Measurements from ENCODE around the gene KLK8. TPM values are rescaled to one million over a fixed set of nuclear protein-coding genes. Genes with fewer than 3 reads are reported as not detected.
A peak's percentile ranks its signal among the peaks of the same experiment; 100 is the strongest.
"Not testable (repeated sequence)": the region's sequence is repeated elsewhere in the genome, so short reads cannot be mapped to it uniquely, and the experiment has no call there.

The KLK8 gene
- total RNA-seq, 1 donor from 2014 or later: not detected

DNA sequence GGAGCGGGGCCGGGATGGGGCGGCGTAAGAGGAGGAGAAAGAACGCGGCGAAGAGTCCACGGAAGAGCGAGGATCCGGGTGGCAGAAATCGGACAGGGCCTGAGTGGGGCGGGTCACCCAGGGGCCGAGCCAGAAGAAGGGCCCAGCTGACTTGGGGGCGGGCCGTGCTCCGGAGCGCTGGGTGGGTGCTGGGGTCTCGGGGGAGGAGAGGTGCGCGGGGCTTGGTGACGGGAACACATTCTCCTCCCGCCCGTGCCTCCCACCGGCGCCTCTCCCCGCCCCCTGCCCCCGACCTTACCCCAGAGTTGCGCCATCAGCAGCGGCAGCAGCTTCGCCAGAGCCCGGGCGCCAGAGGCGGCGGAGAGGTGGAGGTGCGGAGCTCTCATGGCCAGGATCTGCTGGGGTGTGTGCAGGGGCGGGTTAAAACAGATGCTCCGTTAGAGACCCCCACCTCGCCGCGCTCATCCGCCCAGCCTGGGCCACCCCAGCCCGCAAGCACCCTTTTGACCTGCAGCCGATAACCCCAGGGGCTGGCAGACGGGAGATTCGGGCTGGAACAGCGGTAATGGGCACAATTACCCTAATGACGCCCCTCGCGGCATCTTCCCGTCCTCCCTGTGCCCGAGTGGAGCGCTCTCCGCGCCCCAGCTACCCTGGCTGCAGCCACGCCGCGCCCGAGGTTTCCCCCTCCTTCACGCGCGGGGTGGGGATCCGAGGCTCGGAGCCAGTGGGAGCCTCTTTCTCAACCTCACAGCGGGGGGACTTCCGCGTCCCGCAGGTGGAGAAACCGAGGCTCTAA, 17.5 kb upstream of the KLK8 start:
- DNase-seq (ENCODE audit: low spot score): no peak

DNA sequence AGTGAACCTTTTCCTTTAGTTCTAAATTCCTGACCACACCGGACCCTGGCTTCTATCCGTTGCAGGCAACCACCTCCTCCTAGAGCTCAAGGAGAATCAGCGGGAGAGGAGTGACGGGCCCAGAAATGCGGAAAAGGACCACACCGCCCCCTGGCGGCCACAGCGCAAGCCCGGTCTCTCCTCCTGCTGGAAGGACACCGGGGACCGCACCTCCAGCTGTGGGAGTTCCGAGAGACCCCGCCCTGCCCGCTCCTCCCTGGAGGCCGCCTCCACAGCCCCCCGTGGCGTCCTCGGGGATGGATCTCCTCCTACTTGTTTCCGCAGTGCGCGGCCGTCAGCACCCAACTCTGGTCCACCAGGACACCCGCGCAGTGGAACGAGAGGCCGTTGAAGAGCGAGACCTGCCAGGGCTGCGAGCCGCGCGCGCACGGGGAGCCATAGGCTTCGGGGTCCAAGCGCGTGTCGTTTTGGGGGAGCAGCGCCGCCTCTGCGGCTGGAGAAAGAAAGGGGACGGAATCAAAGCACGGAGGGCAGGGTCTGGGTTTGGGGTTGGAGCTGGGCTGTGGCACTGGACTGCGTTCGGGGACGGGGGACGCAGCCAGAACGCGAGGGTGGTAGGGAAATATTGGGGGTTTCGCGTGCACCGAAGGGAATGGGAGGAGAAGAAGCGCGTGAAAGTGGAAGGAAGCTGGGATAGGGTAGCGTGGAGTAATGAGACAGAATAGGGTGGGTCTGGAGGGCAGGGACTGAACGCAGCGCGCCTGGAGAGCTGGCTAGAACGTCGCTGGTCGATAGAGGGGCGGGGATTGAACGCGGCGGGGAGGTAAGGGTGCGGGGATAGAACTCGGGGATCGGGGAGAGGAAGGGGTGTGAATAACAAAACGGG, 15.6 kb upstream of the KLK8 start:
- peak; percentile 69 for DNase-seq (ENCODE audit: low spot score)

DNA sequence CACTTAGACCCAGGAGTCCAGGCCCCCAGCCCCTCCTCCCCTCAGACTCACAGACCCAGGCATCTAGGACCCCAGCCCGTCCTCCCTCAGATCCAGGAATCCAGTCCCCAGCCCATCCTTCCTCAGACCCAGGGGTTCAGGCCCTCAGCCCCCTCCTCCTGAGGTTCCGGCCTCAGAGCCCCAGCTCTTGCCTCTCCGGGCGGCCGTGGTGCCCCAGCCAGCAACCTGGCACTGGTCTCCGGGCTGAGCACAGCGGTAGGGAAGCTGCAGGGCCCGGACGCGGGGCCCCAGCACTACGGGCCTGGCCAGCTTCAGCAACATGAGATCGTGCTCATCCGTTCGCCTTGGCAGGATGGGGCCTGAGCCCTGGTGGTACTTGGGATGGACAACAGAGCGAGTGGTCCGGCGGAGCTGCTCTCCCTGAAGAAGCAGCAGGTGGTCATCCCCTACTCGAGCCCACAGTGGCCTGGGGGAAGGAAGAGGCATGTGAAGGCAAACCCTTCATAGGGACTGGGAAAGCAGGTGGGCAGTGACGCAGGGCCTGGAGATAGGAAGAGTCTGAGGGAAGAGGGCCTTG, 14.4 kb upstream of the KLK8 start:
- DNase-seq (ENCODE audit: low spot score): no peak

DNA sequence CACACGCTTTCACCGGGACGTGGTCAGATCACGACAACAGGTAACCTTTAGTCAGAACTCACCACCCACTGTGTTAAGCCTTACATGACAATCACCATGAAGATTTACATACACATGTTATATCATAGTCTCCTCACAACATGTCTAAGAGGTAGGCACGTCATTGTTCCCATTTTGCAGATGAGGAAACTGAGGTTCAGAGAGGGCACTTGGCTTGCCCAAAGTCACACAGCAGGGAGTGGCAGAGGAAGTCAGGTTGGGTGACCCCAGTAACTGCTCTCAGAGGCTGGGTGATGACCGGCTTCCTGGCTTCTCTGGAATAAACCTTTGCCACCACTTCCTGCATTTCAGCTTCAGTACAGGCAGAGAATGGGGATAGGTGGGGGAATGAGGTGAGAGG, 12.8 kb upstream of the KLK8 start:
- DNase-seq (ENCODE audit: low spot score): no peak

DNA sequence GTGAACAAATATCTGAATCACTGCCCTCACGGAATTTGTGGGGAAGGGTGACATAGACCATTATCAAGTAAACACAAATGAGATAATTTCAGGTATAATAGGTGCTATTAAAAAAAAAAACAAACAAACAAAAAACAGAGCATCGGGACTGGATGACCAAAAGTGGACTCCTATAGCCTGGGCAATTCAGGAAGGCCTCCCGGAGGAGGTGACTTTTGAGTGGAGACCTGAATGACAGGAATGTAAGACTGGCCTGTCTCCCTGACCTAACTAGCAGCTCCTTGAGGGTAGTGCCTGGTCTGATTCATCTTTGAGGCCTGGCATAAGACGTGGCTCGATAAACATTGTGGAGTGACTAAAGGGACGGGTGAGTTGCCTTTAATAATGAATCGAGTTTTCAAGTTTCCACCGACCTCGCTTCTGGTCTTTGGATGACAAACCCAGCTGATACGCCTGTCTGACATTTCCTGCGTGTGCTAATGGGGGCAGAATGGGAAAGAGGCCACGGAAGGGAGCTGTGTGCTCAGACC, 11.3 kb upstream of the KLK8 start:
- DNase-seq (ENCODE audit: low spot score): no peak

DNA sequence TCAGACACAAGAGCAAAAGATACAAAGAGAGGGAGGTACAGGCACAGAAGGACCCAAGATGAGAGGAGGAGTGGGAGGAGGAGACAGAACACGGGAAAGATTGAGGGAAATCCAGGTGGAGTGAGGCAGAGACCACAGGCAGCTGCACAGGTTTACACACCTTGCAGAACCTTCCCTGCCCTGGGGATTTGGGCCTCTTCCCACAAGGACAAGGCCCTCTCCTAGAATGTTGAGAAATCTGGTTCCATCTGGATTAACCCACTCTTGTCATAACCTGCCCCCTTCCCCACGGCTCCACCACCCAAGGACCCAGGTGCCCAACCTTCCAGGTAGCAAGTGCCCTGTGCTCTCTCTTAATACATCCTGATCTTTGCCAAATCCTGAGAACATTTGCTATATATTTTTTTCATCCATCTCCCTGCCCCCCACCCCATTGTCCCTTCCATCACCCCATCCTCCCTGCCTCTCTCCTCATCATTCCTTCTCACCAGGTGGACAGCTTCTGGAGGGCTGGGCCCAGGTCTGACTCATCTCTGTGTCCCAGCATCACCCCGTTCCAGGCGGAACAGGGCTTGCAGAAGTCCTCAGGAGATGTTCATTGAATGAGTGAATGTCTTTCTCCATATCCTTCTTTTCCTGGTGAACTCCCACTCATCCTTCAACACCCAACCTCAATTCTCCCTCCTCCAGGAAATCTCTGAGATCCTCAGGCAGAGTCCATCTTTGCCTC, 8.8 kb upstream of the KLK8 start:
- DNase-seq (ENCODE audit: low spot score): no peak

DNA sequence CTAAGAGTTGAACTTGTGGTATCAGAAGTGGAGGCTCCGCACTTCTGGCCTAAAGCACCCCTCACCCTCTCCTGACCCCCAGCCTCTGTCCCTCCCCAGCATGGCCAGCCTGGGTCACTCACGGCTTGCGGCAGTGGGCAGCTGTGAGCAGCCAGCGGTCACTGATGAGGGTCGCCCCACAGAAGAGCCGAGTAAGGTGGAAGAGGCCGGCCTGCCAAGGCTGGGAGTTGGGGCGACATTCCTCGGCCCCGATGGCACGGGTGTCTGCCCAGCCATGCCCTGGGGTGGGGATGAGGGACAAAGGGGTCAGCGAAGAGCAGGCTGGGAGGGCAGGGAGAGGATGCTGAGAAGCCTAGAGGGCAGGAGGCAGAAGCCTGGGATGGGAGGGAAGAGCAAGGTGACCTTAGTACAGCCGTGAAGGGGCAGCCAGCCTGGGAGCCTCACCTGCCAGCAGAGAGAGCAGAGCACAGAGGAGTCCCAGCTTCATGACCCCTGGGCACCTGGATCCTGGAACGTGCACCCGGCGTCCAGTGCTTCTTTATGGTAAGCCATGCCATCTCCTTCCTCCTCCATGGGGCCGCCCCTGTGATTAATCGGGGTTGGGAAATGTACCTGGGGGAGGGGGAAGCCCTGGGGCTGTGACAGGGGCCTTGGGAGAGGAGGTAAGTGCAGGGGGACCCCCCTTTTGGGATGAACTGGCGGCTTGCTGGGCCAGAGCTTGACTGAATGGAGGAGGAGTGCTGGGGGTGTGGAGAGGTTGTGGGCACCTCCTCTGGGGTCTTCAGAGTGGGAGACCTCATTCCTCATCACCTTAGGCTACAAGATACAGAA, 7.9 kb upstream of the KLK8 start:
- DNase-seq (ENCODE audit: low spot score): no peak

DNA sequence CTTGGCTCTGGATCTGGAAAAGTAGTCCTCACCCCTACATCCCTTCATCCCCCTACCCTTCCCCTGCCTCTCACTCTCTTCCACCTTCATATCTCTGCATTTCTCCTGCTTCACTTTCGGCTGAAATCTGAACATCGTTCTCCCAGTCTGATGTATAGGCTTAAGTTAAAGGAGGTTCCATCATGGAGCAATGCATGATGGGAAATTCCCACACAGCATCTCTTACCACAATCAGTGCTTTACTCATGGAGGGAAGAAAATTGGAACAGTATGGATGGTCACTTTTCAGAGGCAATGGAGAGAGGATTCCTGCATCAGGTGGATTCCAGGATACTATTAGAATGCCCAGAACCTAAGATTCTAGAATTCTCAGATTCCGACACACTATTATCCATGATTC, 6.1 kb upstream of the KLK8 start:
- DNase-seq (ENCODE audit: low spot score): no peak

DNA sequence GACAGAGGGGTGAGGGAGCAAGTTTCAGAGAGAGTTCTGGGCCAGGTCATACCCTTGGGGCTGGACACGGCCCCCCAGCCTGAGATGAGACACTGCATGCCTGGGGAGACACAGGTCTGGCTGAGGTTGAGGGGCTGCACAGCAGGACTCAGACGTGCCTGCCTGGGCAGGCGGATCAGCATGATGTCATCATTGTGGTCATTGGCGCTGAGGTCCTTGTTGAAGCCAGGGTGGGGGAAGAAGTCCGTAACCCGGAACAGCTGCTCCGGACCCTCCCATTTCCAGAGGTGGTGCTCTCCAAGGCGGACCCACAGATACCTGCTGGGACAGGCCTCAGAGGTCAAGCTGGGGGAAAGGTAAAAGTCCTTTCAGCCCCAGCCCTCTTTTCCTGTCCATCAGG, 5.0 kb upstream of the KLK8 start:
- no peak for DNase-seq (ENCODE audit: low spot score)

DNA sequence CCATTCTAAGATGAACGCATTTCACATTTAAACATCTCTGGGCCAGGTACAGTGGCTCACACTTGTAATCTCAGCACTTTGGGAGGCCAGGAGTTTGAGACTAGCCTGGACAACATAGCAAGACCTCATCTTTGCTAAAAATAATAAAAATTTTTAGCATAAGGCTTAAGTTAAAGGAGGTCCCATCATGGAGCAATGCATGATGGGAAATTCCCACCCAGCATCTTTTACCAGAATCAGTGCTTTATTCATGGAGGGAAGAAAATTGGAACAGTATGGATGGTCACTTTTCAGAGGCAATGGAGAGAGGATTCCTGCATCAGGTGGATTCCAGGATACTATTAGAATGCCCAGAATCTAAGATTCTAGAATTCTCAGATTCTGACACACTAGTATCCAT, 3.8 kb upstream of the KLK8 start:
- DNase-seq (ENCODE audit: low spot score): no peak

DNA sequence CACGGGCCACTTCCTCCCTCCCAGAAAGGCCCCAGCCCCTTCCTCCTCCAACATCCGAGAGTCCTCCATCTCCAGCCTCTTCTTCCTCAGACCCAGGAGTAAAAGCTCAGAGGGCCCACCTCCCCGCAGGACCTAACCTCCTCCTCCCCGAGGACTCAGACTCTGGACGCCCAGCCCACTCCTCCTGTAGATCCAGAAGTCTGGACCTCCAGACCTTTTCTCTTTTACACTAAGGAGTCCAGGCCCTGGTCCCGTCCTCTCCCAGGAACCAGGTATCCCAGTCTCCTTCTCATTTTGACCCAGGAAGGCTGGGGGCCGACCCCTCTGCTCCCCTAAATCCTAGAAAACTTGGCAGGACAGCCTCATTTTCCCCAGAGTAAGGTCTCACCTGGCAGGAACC, 1.9 kb upstream of the KLK8 start:
- DNase-seq (ENCODE audit: low spot score): no peak

DNA sequence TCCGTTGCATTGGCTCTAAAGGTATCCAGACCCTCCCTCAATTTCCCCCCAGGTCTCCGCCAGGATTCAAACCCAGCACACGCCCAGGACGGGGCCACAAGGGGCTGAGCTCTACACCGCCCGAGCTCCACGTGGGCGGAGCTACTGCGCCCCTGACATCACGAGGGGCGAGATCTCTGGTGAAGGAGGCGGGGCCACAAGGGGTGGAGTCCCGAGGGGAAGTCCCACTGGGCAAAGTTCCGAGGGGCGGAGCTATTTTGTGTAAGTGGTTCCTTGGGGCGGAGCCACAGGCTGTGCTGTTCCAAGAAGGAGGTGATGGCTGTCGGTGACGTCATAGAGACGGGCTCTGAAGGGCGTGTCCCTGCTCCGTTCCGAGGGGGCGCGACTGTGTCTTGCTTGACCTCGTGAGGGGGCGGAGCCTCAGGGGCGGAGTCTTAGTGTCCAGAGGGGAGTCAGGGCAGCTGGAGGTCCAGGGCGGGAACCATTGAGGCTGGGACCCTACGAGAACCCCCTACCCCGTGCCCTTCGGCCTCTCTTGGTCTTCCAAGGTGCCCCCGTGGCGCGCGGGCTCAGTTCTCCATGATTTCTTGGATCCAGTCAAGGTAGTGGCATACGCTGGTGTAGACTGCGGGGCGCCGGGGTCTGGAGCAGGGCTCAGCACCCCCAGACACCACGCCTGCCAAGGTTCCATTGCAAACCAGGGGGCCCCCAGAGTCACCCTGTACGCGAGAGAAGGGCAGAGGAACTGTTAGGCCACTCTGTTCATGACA, 1.3 kb upstream of the KLK8 start:
- no peak for DNase-seq (ENCODE audit: low spot score)

DNA sequence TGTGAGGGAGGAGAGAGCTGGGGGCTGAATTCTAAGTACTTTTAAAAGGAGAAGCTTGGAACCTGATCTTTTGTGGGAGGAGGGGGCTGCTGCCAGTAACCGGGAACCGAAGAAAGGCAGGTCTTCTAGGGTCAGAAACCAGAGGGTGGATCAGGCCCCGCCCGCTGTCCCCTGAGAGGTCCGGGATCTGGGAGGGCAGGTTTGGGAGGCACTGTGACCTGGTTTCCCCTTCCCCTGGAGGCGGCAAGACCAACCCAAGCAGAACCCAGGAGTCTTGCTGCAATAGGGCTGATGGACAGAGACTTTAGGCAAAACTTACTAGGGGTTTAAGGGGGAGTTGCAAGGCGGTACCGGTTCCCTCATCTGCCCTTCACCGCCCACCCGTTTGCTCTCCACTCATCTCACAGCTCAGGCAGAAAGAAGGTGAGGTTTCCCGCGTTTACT, 707 bp upstream of the KLK8 start:
- DNase-seq (ENCODE audit: low spot score): no peak

DNA sequence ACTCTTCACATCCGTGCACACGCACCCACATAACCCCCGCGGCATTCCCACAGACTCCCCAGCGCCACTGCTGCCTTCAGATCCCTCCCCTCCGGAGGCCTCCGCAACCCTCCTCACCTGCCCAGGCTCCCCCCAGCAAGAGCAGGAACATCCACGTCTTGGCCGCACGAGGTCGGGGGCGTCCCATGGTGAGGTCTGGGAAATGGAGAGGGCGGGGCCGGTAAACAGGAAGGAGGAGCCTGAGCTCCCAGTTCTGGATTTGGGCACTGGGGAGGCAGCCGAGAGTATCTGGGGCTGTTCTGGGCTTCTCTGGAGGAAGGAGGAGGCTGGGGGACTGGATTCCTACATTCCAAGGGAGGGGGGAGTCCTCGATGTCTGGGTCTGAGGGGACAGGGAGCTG, 423 bp downstream of the KLK8 start:
- no peak for DNase-seq (ENCODE audit: low spot score)

DNA sequence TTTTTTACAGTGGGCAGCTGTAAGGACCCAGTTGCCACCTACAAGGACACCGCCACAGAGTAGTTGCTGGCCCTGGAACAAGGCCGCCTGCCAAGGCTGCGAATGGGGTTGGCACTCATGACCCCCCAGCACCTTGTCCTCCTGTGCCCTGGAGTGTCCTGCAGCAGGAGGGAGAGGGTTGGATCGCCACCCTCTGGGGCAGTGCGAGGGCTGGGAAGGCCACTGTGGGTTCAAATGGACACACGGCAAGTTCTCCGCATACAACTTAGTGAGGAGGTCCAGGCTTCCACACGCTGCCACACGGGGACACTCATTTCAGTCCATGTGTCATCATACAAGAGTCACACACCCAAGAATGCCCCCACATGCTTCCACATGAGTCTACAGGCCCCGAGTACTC, 978 bp downstream of the KLK8 start:
- no peak for DNase-seq (ENCODE audit: low spot score)

DNA sequence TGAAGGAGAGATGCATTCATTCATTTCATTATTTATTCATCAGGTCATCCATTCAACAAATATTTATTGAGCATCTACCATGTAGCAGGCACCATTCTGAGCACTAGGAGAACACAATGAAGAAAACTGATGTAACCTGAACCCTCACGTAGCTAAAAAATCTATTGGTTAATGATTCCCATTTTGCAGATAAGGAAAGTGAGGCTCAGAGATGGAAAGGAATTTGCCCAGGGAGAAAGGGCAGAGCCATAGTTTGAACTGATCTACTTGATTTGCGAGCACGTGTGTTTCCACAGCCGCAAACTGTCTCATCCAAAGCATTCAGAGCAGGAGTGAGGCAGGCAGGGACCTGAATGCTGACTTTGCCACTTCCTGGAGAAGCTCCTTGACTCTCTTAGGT, 2.7 kb downstream of the KLK8 start:
- DNase-seq (ENCODE audit: low spot score): no peak

DNA sequence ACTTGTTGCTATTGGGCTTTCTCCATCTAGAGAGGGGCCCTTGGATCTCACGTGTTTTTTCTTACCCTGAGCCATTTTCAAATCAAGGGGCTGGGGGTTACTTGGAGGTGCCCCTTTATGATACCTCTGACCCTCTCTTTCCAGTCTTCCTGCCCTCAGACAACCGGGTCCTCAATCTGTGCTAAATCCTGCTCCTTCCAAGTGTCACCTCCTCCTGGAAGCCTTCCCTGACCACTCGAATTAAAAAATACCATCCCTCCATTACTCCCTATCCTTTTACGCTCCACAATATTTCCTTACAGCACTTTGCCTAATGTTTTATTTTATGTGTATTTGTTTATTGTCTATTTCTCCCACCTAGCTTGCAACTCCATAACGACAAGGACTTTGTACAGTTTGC, 3.3 kb downstream of the KLK8 start:
- no peak for DNase-seq (ENCODE audit: low spot score)

DNA sequence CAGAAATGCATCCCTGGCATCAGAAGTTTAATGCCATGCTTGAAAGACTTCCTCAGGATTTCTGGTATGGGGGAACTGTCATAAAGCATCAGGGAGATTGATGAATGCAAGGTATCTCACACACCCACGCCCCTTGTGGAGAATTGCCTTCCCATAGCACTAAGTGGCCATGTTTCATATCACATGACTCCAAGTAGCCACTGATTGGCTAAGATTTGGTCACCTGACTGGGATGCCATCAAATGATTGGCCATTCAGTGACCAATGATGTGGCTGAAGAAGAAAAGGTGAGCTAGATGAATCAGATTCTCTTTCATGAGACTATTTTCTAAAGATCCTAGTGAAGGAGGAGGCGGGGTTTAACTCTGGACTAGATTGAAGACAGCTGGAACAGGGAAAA, 7.3 kb downstream of the KLK8 start:
- DNase-seq (ENCODE audit: low spot score): no peak

DNA sequence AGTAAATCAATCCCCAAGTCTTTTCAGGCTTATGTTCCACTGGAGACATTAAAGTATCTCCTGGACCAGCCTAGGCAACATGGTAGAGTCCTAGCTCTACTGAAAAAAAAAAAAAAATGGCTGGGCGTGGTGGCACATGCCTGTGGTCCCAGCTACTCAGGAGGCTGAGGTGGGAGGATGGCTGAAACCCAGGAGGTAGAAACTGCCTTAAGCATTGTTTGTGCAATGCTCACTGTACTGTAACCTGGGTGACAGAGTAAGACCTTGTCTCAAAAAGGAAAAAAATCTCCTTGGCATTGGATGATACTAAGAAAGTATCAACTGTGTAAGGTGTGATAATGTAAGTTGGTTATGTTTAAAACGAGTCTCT, 8.8 kb downstream of the KLK8 start:
- no peak for DNase-seq (ENCODE audit: low spot score)

DNA sequence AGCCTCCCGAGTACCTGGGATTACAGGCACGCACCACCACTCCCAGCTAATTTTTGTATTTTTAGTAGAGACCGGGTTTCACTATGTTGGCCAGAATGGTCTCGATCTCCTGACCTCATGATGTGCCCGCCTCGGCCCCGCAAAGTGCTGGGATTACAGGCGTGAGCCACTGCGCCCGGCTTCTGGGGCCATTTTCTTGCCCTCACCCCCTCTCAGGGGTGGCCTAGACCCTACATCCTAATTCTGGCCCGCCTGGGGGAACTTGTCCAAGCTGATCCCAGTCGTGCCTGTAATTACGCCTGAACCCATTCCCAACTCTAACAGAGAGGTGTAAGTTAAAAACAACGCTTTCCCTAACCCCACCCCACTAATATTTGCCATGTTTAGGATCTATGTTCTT, 17.0 kb downstream of the KLK8 start:
- DNase-seq (ENCODE audit: low spot score): not testable (repeated sequence)
